ENCODE data around the gene MFAP4. TPM values are rescaled to one million over a fixed set of nuclear protein-coding genes. Genes with fewer than 3 reads are reported as not detected.

The MFAP4 gene
- polyA plus RNA-seq, 1 experiment, result 122 TPM

DNA sequence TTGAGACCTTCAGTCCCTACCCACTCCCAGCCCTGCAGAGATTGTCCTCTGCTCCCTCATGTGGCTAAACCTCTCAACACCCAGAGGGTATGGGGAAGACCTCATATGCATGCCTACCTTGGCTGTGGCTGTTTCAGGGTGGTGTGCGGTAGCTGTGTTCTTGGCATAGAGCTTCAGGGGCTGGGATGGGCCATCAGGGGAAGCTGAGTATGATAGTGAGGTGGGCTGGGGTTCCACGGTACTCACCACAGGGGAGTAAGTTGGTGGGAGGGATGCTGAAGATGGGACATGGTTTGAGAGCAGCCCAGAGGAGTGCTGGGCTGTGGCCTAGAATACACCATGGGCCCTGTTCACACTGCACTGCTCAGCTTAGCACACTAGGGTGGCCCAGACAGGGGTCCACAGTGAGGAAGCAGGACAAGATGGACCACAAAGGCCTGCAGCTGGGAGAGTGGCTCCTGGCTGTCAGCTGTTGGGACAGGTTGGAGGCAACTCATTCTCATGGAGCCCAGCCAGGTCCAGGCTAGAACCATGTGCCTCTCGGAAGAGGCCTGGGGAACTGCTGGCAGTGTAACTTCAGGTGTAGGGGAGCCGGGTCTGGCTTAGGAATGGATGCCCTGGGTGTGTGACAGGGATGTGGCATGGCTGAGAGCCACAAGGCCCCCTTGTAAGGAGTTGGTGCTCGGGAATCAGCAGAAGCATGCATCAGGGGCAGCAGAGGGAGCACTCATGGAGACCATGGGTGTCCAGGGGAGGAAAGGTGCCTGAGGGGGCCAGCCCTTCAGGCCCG is 3.1 kb downstream of the MFAP4 start:
- ChIA-PET CTCF (interaction anchor here (2.0 to 2.3 kb wide), 2 partner anchors 21 to 64 kb away, joined by 5 to 18 read pairs; partner anchors contain the start of gene B9D1), POLR2A (interaction anchor here (0.6 to 2.1 kb wide), 3 partner anchors 19 to 120 kb away, joined by 3 to 16 read pairs (median 3); no protein-coding TSS in a partner anchor)
- Histone ChIP-seq H3K27ac (ENCODE audit: low read depth, low read length) (peak overlapping the region; percentile 78), H3K4me3 (ENCODE audit: low read depth, low read length) (peak overlapping the region; percentile 3; the same call in 1 of the 2 replicates), H3K27me3 (ENCODE audit: control insufficient read depth, insufficient read depth, low read length) (no peaks in the 10 kb centered on the region), H3K9me3 (ENCODE audit: control insufficient read depth, insufficient read depth, low read length) (no peaks in the 10 kb centered on the region)
- TF ChIP-seq, protein P1, sequence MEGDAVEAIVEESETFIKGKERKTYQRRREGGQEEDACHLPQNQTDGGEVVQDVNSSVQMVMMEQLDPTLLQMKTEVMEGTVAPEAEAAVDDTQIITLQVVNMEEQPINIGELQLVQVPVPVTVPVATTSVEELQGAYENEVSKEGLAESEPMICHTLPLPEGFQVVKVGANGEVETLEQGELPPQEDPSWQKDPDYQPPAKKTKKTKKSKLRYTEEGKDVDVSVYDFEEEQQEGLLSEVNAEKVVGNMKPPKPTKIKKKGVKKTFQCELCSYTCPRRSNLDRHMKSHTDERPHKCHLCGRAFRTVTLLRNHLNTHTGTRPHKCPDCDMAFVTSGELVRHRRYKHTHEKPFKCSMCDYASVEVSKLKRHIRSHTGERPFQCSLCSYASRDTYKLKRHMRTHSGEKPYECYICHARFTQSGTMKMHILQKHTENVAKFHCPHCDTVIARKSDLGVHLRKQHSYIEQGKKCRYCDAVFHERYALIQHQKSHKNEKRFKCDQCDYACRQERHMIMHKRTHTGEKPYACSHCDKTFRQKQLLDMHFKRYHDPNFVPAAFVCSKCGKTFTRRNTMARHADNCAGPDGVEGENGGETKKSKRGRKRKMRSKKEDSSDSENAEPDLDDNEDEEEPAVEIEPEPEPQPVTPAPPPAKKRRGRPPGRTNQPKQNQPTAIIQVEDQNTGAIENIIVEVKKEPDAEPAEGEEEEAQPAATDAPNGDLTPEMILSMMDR (IDR thresholded peaks at IDR 0.05; ENCODE audit: low read depth, low read length), result no peak
- no peak for DNase-seq (ENCODE audit: low read depth, low spot score)

DNA sequence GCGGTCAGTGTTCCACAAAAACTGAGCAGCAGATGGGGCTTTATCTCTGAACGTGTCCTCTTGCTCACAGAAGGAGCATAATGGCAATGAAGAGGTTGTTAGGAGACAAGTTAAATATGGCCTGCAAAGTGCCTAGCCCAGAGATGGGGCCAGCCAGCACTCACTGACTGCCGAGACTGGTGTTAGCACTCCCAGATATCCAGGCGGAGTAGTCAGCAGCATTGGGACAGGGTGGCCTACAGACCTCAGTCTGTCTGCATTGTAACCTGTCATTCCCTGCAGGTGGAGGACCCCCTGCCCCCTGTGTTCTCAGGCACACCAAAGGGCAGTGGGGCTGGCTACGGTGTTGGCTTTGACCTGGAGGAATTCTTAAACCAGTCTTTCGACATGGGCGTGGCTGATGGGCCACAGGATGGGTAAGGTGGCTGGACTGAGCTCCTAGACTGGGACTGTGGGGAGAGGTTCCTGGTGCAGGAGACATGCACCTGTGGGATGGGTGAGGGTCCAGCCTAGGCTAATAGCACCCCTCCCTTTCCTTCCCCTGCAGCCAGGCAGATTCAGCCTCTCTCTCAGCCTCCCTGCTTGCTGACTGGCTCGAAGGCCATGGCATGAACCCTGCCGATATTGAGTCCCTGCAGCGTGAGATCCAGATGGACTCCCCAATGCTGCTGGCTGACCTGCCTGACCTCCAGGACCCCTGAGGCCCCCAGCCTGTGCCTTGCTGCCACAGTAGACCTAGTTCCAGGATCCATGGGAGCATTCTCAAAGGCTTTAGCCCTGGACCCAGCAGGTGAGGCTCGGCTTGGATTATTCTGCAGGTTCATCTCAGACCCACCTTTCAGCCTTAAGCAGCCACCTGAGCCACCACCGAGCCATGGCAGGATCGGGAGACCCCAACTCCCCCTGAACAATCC is 4.2 kb downstream of the MFAP4 start:
- CTCF ChIA-PET, result no interaction called here

DNA sequence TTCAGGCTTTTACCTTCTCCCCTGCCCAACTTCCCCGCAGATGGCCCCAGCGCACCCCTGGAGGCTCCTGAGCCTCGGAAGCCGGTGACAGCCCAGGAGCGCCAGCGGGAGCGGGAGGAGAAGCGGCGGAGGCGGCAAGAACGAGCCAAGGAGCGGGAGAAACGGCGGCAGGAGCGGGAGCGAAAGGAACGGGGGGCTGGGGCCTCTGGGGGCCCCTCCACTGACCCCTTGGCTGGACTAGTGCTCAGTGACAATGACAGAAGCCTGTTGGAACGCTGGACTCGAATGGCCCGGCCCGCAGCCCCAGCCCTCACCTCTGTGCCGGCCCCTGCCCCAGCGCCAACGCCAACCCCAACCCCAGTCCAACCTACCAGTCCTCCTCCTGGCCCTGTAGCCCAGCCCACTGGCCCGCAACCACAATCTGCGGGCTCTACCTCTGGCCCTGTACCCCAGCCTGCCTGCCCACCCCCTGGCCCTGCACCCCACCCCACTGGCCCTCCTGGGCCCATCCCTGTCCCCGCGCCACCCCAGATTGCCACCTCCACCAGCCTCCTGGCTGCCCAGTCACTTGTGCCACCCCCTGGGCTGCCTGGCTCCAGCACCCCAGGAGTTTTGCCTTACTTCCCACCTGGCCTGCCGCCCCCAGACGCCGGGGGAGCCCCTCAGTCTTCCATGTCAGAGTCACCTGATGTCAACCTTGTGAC is 5.1 kb downstream of the MFAP4 start:
- POLR2A ChIA-PET, result no interaction called here
- TF ChIP-seq, protein P1 (IDR thresholded peaks at IDR 0.05; ENCODE audit: low read depth, low read length), result no peak
- CTCF ChIA-PET, result no interaction called here
- Histone ChIP-seq H3K9me3 (ENCODE audit: control insufficient read depth, insufficient read depth, low read length) (no peaks in the 10 kb centered on the region; the same call in 1 of the 2 replicates), H3K27me3 (ENCODE audit: control insufficient read depth, insufficient read depth, low read length) (no peaks in the 10 kb centered on the region), H3K4me3 (ENCODE audit: low read depth, low read length) (no peak overlapping the region), H3K27ac (ENCODE audit: low read depth, low read length) (peak overlapping the region; percentile 11)
- DNase-seq (ENCODE audit: low read depth, low spot score), result no peak

More for the DNA sequence above, 4.2 kb downstream of the MFAP4 start:
- TF ChIP-seq, protein P1 (IDR thresholded peaks at IDR 0.05; ENCODE audit: low read depth, low read length), result no peak
- Histone ChIP-seq H3K27ac (ENCODE audit: low read depth, low read length) (peak overlapping the region; percentile 11), H3K27me3 (ENCODE audit: control insufficient read depth, insufficient read depth, low read length) (no peaks in the 10 kb centered on the region), H3K4me3 (ENCODE audit: low read depth, low read length) (no peak overlapping the region), H3K9me3 (ENCODE audit: control insufficient read depth, insufficient read depth, low read length) (no peaks in the 10 kb centered on the region)
- DNase-seq (ENCODE audit: low read depth, low spot score), result no peak
- POLR2A ChIA-PET, result no interaction called here

DNA sequence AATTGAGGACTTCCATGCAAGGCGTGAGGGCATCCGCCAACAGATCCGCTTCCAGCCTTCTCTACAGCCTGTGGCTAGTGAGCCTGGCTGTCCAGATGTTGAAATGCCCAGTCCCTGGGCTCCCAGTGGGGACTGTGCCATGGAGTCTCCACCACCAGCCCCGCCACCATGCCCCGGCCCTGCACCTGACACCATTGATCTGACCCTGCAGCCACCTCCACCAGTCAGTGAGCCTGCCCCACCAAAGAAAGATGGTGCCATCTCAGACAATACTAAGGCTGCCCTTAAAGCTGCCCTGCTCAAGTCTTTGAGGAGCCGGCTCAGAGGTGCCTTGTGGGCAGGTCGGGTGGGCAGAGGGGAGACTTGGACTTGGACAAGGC is 5.6 kb downstream of the MFAP4 start:
- H3K9me3 ChIP-seq (ENCODE audit: control insufficient read depth, insufficient read depth, low read length), result no peaks in the 10 kb centered on the region; the same call in 1 of the 2 replicates
- TF ChIP-seq, protein P1 (IDR thresholded peaks at IDR 0.05; ENCODE audit: low read depth, low read length), result no peak
- ChIA-PET POLR2A (no interaction called here), CTCF (interaction anchor here (1.4 to 2.0 kb wide), 2 partner anchors 19 to 66 kb away, joined by 3 to 7 read pairs; partner anchors contain the start of gene B9D1)
- H3K27ac ChIP-seq (ENCODE audit: low read depth, low read length), result no peak overlapping the region
- no peak for DNase-seq (ENCODE audit: low read depth, low spot score)
- H3K27me3 ChIP-seq (ENCODE audit: control insufficient read depth, insufficient read depth, low read length), result no peaks in the 10 kb centered on the region
- no peak overlapping the region for H3K4me3 ChIP-seq (ENCODE audit: low read depth, low read length)

All from AG04450 (cell line).